Activated B cell treated with CpG ODN at 0.5 μM for 24 hours (primary cell): Measurements from ENCODE around the gene PLEKHA4. TPM values are rescaled to one million over a fixed set of nuclear protein-coding genes. Genes with fewer than 3 reads are reported as not detected.
A peak's percentile ranks its signal among the peaks of the same experiment; 100 is the strongest.

Experiments used
- ATAC-seq: fragments of 200-7000 bp; cut with Tn5 transposase; one replicate; pipeline ENCODE4 v1.10.0; 2021; ENCODE audit warnings: low read depth, mild to moderate bottlenecking, moderate library complexity
- CTCF ChIA-PET: fragments of 350-600 bp; sonication (Branson Sonifier 250); formaldehyde crosslinking; loops from one replicate; lab custom pipeline; 2021; ENCODE audit warnings: antibody characterized with exemption; lab: Charles Lee
- POLR2A ChIA-PET: fragments of 350-600 bp; sonication (Branson Sonifier 250); formaldehyde crosslinking; loops from one replicate; lab custom pipeline; 2021; ENCODE audit warnings: antibody characterized with exemption; lab: Charles Lee
- DNase-seq: peaks from one replicate; pipeline ENCODE4 v3.0.0; 2022
- H3K27ac Mint-ChIP-seq: one replicate; pipeline ENCODE4 v1.8.0; 2020; ENCODE audit warnings: mixed read lengths
- H3K27me3 Mint-ChIP-seq: one replicate; pipeline ENCODE4 v1.8.0; 2021; ENCODE audit warnings: mixed read lengths
- H3K36me3 Mint-ChIP-seq: one replicate; pipeline ENCODE4 v1.8.0; 2021; ENCODE audit warnings: low read depth, mixed read lengths
- H3K4me1 Mint-ChIP-seq: one replicate; pipeline ENCODE4 v1.8.0; 2021; ENCODE audit warnings: mixed read lengths
- H3K4me3 Mint-ChIP-seq: one replicate; pipeline ENCODE4 v1.8.0; 2020; ENCODE audit warnings: mild to moderate bottlenecking, mixed read lengths
- H3K9me3 Mint-ChIP-seq: one replicate; pipeline ENCODE4 v1.8.0; 2020; ENCODE audit warnings: mixed read lengths
- intact Hi-C: fragments of 100-400 bp; cut with micrococcal nuclease; formaldehyde crosslinking; loops from one replicate; pipeline ENCODE4 v1.15.1; 2024
- total RNA-seq: library from RNA; stranded (reverse); gene quantifications from 2 replicates; pipeline ENCODE4 v1.2.3, GENCODE V29; 2022
- TF ChIP-seq, protein P1 (sequence below): fragments of 200-600 bp; IDR thresholded peaks from one replicate; pipeline ENCODE4 v1.8.0; 2022; ENCODE audit warnings: antibody characterized with exemption, mild to moderate bottlenecking

PLEKHA4 gene
- total RNA-seq, 1 donor from 2014 or later = 5.7 TPM

- Mint-ChIP-seq H3K4me3 (peak overlapping the region; percentile 88), H3K27ac (peak overlapping the region; percentile 70), H3K27me3 (no peaks in the 10 kb centered on the region), H3K9me3 (no peaks in the 10 kb centered on the region), H3K36me3 (no peaks in the 10 kb centered on the region), H3K4me1 (peaks cover 26% of the 10 kb centered on the region)
- peak; percentile 73 for DNase-seq
- intact Hi-C loops = loop anchor here (10.0 kb wide), 1 partner anchor 322 kb away; the partner anchor contains the start of gene LMTK3
- CTCF ChIA-PET = interaction anchor here (0.8 to 12.1 kb wide), 6 partner anchors 10 to 192 kb away, joined by 3 to 272 read pairs (median 4); partner anchors contain the start of gene CA11
- peak; percentile 89 for ATAC-seq
- POLR2A ChIA-PET = interaction anchor here (0.5 to 3.7 kb wide), 16 partner anchors 10 to 1550 kb away, joined by 3 to 34 read pairs (median 6); partner anchors contain the start of genes BCAT2, CA11, GYS1 and PPP1R15A
- TF ChIP-seq, protein P1, sequence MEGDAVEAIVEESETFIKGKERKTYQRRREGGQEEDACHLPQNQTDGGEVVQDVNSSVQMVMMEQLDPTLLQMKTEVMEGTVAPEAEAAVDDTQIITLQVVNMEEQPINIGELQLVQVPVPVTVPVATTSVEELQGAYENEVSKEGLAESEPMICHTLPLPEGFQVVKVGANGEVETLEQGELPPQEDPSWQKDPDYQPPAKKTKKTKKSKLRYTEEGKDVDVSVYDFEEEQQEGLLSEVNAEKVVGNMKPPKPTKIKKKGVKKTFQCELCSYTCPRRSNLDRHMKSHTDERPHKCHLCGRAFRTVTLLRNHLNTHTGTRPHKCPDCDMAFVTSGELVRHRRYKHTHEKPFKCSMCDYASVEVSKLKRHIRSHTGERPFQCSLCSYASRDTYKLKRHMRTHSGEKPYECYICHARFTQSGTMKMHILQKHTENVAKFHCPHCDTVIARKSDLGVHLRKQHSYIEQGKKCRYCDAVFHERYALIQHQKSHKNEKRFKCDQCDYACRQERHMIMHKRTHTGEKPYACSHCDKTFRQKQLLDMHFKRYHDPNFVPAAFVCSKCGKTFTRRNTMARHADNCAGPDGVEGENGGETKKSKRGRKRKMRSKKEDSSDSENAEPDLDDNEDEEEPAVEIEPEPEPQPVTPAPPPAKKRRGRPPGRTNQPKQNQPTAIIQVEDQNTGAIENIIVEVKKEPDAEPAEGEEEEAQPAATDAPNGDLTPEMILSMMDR = no peak
These were observed 31.3 kb downstream of the PLEKHA4 start for GRCh38 chr19:48837051-48837524.

DNA sequence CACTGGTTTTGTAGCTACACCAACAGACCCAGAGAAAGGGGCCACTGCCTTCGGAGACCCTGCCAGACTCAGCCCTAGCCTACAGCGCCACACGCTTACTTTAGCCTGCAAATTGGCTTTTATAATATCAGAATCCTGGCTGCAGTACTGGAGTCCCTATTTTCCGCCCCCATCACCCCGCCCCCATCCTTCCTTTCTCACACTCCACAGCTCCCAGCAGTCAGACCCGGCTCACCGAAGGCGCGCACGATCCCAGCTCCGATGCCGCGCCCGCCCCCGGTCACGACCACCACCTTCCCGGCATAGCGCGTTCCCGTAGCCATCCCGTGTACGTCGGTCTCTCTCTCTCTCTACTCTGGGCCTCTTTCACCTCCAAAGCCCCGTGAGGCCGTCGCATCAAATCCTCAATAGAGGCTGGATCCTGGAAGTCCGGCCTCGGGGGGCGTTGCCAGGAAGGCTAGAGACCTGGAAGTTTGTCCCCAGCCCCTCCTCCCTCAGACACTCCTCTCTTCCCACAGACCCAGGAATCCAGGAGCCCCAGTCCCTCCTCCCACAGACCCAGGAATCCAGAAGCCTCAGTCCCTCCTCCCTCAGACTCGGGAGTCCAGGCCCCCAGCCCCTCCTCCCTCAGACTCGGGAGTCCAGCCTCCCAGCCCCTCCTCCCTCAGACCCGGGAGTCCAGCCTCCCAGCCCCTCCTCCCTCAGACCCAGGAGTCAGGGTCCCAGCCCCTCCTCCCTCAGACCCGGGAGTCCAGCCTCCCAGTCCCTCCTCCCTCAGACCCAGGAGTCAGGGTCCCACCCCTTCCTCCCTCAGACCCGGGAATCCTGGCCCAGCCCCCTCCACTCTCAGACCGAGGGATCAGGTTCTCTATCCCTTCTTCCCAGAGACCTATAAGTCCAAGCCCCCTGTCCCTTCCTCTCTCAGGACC lies 32.1 kb downstream of the PLEKHA4 start, which contains the start of gene HSD17B14:
Gene HSD17B14 (minus strand): TSS at position 403 of the 929 bp plus-strand sequence. CDS start 80 bp downstream, at position 323.
- Mint-ChIP-seq H3K4me3 (peak within 1 kb of the TSS; percentile 88), H3K9me3 (no peaks in the 10 kb centered on the region), H3K4me1 (peaks cover 26% of the 10 kb centered on the region), H3K27me3 (no peaks in the 10 kb centered on the region), H3K36me3 (peaks cover 2% of the 10 kb centered on the region), H3K27ac (peak within 1 kb of the TSS; percentile 75)
- TF ChIP-seq, protein P1 = no peak
- peak; percentile 15 for ATAC-seq
- ChIA-PET CTCF (interaction anchor here (0.8 to 12.1 kb wide), 10 partner anchors 8 to 191 kb away, joined by 3 to 272 read pairs (median 4); partner anchors contain the start of gene CA11), POLR2A (interaction anchor here (0.5 to 3.7 kb wide), 17 partner anchors 16 to 1549 kb away, joined by 3 to 34 read pairs (median 6); partner anchors contain the start of genes BCAT2, CA11, GYS1 and PPP1R15A)
- intact Hi-C loops = loop anchor here (10.0 kb wide), 1 partner anchor 322 kb away; the partner anchor contains the start of gene LMTK3
- DNase-seq = no peak

GRCh38 chr19:48835734-48836088 lies 32.7 kb downstream of the PLEKHA4 start:
- POLR2A ChIA-PET = interaction anchor here (1.0 to 3.7 kb wide), 6 partner anchors 17 to 190 kb away, joined by 6 to 34 read pairs (median 12); partner anchors contain the start of genes BCAT2 and CA11
- Mint-ChIP-seq H3K27me3 (no peaks in the 10 kb centered on the region), H3K27ac (peak overlapping the region; percentile 75), H3K4me1 (peaks cover 26% of the 10 kb centered on the region), H3K9me3 (no peaks in the 10 kb centered on the region), H3K4me3 (peak overlapping the region; percentile 88), H3K36me3 (peaks cover 3% of the 10 kb centered on the region)
- intact Hi-C loops = loop anchor here (1.0 to 10.0 kb wide), 6 partner anchors 23 to 321 kb away; partner anchors contain the start of genes CA11 and LMTK3
- ATAC-seq (peak; percentile 86), DNase-seq (peak; percentile 89)
- TF ChIP-seq, protein P1 = no peak
- CTCF ChIA-PET = interaction anchor here (0.8 to 12.1 kb wide), 7 partner anchors 8 to 190 kb away, joined by 3 to 272 read pairs (median 5); partner anchors contain the start of gene CA11

DNA sequence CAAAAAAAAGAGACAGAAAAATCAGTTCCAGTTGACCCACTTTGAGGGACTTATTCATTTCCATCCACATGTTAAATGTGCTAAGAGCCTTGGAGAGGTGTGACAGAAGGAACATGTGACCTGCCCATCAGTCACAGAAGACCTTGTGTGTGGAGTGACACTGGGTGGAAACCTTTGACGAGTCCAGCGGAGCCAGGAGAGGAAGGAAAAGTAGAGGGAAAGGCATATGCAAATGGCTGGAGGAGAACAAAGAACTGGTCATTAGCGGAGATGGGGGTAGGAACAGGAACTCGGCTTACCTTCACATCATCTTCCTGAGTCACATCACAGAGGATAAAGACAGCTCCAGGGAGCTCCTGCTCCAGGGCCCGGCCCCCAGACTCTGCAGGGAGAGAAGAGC lies 34.4 kb downstream of the PLEKHA4 start:
- H3K27ac Mint-ChIP-seq = peak overlapping the region; percentile 39
- DNase-seq = no peak
- ATAC-seq = no peak
- H3K9me3 Mint-ChIP-seq = no peaks in the 10 kb centered on the region
- intact Hi-C loops = loop anchor here (10.0 kb wide), 1 partner anchor 319 kb away; the partner anchor contains the start of gene LMTK3
- no peaks in the 10 kb centered on the region for H3K27me3 Mint-ChIP-seq
- H3K4me1 Mint-ChIP-seq = peaks cover 26% of the 10 kb centered on the region
- ChIA-PET CTCF (interaction anchor here (1.2 to 2.9 kb wide), 3 partner anchors 9 to 46 kb away, joined by 3 to 8 read pairs (median 5); no protein-coding TSS in a partner anchor), POLR2A (interaction anchor here (0.6 kb wide), 1 partner anchor 46 kb away, joined by 5 read pairs; no protein-coding TSS in a partner anchor)
- peaks cover 3% of the 10 kb centered on the region for H3K36me3 Mint-ChIP-seq
- no peak overlapping the region for H3K4me3 Mint-ChIP-seq
- TF ChIP-seq, protein P1 = no peak
